Fibroblast of peridontal ligament (primary cell): ENCODE results near the gene COX7B.
A peak's percentile ranks its signal among the peaks of the same experiment; 100 is the strongest.
"Not testable (repeated sequence)": the region's sequence is repeated elsewhere in the genome, so short reads cannot be mapped to it uniquely, and the experiment has no call there.

Experiments
- DNase-seq: peaks from one replicate; pipeline ENCODE4 v3.0.0-alpha.2; 2010; ENCODE audit errors: extremely low read depth

COX7B gene

DNA sequence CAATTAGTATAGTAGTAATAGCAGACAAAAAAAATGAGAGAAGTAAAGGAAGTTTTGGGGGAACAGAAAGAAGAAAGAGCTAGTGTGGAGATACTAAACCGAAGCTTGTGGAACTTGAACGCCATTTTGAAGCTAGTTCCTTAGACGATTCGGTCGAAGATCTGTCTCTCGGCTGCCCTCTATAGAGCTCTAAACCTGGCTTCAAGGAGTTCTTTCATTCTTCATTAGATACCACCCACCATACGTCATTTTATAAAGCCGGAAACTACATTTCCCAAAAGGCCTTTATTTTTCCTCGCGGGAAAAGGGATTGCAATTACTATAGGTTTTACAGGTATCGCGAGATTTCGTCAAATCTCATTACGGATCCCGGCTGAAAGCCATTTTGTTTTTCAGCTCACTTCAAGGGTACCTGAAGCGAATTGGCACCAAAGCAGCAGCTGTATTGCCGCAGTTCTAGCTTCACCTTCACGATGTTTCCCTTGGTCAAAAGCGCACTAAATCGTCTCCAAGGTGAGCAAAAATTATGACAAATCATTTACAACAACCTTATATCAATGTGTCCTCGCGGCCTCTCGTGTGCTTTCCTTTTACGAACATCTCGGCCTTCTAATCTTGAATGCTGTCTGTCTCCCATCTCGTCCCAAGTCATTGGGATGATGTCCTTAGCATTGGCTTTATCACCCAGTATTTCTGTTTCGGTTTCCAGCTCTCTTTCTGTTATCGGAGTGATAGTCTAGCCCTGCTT is at the start of gene COX7B:
COX7B (plus strand) TSS at position 388 of the 748 bp plus-strand sequence; CDS start at position 474, 86 bp downstream.
- peak; percentile 98 for DNase-seq

DNA sequence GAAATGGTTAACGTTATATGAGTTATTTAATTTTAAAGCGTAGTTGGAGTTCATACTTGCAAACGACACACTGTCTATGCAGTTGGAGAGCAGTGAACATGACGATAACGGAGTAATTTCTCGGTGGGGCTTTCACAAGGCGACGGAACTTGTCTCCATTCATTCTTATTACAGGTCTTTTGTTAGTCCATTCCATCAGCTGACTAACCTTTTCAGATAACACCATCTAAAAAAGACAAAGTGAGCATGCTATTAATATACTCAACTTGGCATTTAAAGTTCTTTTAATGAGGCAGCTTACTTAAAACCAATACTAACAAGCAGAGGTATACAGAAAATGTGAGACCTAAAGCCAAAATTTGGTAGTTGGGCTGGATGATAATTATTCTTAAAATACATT is 23.9 kb upstream of the COX7B start:
- DNase-seq, result no peak

DNA sequence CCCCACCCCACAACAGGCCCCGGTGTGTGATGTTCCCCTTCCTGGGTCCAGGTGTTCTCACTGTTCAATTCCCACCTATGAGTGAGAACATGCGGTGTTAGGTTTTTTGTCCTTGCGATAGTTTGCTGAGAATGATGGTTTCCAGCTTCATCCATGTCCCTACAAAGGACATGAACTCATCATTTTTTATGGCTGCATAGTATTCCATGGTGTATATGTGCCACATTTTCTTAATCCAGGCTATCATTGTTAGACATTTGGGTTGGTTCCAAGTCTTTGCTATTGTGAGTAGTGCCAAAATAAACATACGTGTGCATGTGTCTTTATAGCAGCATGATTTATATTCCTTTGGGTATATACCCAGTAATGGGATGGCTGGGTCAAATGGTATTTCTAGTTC is 17.9 kb upstream of the COX7B start:
- DNase-seq, result not testable (repeated sequence)

DNA sequence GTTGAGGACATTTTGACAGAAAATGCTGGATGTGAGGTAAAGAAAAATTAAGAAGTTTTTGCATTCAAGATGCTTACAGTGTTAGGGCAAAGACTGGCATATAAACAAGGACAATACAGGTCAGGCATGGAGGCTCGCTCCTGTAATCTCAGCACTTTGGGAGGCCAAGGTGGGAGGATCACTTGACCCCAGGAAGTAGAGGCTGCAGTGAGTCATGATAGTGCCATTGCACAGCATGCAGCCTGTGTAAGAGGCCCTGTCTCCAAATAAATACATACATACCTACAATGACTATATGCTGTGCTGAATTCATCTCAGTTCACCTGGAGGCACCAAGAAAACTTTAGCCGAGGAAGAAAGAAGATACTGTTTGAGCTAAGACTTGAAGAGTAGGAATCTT is 6.4 kb upstream of the COX7B start:
- DNase-seq, result no peak

DNA sequence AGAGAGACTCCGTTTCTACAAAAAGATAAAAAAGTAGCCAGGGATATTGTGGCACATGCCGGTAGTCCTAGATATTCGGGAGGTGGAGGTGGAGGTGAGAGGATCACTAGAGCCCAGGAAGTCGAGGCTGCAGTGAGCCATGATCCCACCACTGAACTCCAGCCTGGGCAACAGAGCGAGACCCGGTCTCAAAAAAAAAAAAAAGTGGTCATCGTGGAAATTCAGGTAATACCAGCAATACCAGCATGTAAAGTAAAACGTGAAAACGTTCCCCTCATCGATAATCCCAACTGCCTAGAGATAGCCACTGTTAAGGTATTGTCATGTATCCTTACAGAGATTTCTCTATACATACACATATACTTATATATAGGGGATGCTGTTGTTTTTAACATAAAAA is 5.6 kb upstream of the COX7B start:
- DNase-seq, result no peak

DNA sequence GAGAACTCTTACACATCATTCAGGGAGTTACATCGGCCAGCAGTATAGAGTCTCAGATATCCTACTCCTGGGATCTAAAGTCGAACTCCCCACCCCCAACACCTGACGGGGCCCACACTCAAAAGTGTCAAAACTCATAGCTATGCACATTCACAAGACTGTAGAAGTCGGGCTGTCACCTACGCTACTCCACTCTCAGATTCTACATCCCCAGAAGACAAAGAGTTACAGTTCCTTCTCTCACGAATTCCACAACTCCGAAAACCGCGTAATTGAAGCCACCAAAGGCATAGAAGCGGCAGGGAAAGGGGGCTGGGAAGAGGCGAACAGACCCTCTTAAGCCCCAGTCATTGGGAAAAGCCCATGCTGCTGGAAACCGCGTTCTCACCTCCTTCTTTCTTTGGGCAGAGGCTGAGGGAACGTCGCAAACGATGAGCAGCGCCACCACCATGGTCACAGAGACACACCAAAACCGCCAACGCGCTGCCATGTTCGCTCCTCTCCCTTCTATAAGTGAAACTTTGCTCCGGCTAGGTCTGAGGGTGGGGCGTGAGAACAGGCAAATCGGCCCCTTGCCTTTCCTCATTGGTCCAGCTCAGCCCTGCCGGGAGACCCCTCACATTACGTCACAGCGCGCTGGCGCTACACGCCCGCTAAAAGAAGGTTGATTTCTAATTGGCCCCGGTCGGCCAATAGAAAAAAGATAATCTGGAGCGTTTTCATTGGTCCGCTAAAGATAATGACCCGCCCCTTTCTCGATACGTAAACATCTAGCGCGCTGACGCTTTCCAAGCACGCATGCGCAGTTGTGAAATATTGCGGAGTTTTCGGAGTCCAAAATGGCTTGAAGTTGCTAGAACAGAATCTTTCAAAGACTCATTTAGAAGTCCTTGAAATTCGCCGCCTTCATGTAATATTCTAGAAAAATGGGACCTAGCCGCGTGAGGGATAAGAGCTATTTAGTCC is 4.1 kb upstream of the COX7B start, which contains the start of gene MAGT1:
MAGT1 (minus strand) TSS at position 515 of the 966 bp plus-strand sequence; CDS start at position 490, 25 bp downstream.
- DNase-seq, result peak; percentile 98

- no peak for DNase-seq
Observed at GRCh38 chrX:77900688-77901087, 1.4 kb downstream of the COX7B start.

DNA sequence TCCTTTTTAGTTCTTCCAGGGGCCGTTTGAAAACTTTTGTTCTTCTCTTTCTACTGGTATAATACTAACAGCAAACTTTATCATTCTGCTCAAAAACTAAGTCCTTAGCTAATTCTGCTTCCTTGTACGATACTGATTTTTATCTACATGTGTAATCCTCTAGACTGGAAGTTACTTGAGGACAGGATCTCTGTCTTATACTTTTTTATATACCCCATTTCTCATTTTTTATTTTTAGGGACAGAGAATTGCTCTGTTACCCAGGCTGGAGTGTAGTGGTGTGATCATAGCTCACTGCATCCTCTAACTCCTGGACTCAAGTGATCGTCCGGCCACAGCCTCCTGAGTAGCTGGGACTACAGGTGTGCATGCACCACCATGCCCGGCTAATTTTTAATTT is 2.2 kb downstream of the COX7B start:
- DNase-seq, result no peak

DNA sequence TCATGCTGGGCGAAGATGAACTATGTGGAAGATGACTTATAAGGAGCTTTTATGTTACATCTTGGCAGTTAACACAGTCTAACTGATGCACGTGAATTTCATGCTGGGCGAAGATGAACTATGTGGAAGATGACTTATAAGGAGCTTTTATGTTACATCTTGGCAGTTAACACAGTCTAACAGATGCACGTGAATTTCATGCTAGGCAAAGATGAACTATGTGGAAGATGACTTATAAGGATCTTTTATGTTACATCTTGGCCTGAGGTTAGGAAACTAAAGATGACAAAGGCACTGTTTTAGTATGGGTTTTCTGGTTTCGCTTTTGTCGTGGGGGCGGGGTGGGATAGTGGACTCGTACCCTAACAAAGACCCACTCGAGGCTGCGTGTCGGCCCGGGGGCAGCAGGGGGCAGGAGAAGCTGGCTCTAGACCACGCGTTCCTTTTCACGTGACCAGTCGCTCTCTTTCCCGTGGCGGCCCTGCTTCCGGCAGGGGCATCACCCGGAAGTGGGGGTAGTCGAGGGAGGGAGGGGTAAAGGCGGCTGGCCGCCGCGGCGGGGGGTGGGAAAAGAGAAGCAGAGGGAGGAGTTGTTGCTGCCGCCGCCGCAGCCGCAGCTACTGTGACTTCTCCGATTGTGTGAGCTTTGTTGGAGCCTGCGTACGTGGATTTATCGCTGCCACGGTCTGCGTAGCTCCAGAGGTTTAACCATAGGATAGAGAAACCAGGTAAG is 11.0 kb downstream of the COX7B start, which contains the start of gene ATP7A:
ATP7A (plus strand) TSS at position 586 of the 733 bp plus-strand sequence. CDS start 60,949 bp downstream, outside the sequence.
- peak; percentile 84 for DNase-seq

DNA sequence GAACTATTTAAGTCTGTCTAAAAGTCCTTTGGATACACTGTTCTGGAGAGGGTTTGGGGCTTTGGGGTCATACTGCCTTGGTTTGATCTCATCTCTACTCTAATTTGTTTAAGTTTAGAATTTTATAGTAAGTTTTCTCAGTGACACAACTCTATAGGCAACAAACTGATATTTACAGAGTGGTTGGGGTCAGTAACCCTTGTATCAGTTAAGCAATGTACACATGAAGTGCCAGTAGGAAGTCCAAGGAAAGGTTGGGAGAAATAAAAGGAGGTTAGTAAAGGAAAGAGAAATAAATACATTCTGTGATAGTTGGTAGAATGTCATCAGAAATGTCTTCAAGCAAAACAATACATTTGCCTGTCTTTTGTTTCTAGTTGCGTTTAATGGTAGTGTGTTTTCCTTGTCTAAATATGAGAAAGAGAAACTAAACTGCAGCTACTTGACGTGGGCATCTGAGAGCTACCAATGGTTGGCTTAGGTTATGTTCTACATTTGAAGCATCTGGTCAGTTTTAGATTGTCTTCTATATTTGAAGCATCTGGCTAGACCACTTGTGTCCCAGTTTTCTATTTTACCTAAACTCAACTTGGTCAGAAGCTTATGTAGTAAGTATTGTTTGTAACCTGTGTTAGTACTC is 18.1 kb downstream of the COX7B start:
- no peak for DNase-seq

DNA sequence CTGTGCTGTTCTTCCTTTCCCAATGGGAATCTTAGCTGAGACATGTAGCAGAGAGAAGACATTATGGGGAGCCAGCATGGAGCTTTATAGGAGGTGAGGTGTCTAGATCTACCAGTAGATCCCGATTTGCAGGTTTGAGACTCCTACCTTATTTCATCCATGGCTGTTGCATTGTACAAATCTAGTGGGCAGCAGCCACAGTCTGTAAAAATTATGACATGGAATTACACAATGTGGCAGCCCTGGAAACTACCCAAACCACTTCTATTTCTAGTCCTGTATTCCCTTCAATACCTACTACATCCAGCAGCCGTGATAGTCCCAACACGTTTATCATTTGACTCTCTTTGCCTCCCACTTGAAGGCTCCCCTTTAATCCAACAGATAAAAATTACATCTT is 19.3 kb downstream of the COX7B start:
- peak; percentile 48 for DNase-seq

DNA sequence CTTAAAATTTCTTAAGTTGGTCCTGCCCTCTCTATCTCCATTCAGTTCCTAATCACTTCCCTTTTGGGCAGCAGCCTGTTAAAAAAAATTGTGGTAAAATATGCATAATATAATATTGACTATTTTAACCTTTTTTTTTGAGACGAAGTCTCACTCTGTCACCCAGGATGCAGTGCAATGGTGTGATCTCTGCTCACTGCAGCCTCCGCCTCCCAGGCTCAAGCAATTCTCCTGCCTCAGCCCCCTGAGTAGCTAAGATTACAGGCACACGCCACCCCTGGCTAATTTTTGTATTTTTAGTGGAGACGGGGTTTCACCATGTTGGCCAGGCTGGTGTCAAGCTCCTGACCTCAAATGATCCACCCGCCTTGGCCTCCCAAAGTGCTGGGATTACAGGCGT is 20.1 kb downstream of the COX7B start:
- DNase-seq, result not testable (repeated sequence)

DNA sequence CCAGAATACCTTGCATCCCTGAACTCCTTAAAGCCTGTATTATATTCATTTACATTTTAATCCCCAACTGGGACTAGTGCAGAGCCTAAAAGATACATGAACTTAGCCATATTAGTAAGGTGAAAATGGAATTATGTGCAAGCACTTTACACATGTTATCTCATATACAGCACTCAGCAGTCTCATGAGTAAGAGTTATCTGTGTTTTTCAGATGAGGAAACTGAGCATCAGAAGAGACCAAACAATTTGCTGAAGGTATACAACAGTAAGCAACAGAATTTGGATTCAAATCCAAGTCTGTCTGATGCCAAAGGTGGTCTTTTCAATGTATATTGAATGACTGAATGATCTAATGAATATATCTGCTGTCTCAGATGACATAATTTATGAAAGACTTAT is 23.5 kb downstream of the COX7B start:
- DNase-seq, result no peak

DNA sequence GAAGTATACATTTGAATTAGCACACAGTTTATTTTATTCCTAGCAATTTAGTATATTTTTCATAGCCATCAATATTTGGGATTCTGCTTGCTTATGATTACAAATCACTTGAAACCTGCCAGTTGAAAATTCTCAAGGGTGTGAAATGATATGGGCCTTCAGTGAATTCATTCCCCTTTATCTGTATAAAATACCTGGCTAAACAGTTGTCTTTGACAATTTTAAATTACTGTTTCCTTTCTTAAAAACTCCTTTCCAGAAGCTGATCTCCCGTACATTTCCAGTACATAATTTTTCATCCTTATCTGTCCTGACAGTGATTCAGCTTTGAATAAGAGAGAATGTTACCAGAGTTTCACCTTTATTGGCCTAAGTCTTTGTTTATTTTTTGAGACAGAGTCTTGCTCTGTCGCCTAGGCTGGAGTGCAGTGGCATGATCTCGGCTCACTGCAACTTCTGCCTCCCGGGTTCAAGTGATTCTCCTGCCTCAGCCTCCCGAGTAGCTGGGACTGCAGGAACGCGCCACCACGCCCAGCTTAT is 25.1 kb downstream of the COX7B start:
- DNase-seq, result no peak

DNA sequence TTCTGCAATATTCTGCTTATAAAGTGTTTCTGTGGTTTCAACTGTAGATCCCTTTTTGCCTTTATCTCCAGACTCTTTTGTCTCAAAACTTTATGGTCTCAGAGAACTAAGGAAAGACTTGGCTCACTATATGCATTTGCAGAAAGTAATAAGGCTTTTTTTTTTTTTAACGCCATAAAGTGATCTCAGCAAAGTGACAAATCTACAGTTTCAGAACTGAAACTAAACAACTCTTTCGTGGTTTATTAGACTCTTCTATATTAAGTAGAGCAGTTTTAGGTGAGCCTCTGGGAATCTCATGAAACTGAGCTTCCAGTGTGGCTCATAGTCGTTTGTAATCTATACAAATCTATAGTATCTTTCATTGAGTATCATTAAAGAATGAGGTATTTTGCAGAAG is 26.5 kb downstream of the COX7B start:
- DNase-seq, result no peak

GRCh38 chrX:77930581-77930980 is 31.3 kb downstream of the COX7B start:
- no peak for DNase-seq

DNA sequence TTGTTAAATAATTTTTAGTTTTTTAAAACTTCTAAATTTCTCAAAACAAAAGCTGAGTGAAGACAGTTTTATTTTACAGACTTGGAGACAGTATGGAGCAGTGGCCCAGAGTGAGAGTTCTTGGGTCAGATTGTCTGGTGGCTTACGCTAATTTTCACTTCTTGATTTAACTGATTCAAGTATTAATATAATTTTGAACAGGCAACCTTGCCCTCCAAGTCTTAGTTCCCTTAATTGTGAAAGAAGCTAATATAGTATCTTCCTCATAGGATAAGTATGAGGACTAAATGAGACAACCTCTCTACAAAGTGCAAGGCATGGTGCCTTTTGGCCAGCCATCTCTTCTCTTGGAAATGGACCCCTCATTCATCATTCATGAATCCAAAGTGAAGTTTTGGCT is 36.6 kb downstream of the COX7B start:
- no peak for DNase-seq

DNA sequence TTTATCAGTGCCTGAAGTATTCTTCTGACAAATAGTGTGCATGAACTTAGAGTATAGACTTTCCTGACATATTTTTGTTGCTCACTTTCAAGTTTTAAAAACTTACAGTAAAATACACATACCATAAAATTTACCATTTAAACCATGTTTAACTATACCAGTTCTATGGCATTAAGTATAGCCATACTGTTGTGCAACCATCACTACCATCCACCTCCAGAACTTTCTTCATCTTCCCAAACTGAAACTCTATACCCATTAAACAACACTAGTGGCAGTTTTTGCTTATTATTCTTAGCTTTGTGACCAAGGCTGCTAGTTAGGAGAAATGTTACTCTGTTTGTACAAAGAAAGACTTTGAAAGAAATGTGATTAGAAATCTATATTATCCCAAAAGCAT is 37.0 kb downstream of the COX7B start:
- DNase-seq, result peak; percentile 10

GRCh38 chrX:77937291-77937690 is 38.0 kb downstream of the COX7B start:
- peak; percentile 34 for DNase-seq

DNA sequence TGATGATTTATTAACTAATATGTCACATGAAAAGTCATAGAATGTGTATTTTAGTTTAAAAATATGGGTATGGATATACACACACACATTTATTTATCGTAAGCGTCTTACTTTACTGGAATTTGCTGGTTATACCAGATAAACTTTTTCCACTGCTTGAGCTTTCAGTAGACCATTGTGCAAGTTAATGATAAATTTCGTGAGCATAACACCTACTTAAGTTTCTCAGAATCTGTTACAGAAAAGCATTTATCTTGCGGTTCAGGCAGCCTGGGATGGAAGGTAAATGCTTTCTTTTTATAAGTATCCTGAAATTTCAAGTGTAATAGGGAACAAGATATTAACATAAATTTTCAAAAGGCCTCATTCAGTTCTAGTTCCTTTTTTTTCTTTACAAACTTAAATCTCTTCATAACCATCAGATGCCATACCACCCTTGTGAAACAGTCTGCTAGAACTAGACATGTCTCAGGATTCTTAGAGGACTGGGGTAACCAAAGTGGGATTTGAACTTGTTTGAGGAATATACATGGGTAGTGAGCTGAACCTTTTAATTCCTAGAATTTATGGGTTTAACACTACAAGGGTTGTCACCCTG is 38.9 kb downstream of the COX7B start:
- DNase-seq, result no peak

- DNase-seq, result not testable (repeated sequence)
Observed at GRCh38 chrX:77945031-77945430, 45.8 kb downstream of the COX7B start.
